Measurements from ENCODE around the gene EXOC4. TPM values are rescaled to one million over a fixed set of nuclear protein-coding genes. Genes with fewer than 3 reads are reported as not detected.

EXOC4 gene
- total RNA-seq, 1 experiment from 2014 or later = 71.0 TPM

DNA sequence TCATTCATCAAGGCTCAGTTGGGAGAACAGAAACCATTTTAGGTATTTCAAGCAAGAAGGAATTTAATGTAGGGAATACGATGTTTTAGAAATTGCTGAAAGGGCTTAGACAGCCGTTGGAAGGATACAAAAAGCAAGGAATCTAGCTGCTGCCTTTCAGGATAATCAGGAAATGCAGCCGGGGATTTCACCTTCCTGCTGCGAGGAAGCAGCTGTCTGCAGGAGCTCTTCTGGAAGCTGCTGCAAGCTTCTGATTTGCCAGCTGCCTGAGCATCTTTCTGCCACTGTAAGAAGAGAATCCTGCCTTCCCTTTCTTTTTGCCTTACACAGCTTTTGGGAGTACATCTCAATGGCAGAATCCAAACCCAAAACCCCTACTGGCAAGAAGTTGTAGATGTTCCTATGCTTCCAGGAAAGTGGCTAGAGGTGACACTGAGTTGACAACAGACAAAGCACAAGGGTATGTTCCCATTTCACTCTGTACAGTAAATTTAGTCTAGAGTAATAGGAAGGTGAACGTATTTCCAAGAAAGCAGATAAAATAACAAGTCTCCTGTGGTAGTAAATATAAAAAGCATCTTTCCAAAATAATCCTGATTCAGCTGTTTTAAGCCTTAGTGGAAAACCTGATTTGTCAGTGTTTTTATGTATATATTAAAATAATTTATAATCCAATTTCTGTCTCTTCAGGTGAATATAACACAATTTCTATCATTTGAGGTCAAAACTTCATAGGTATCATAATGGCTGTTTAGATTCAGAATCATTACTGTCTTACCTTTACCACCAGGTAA lies 725.8 kb downstream of the EXOC4 start:
- intact Hi-C loops (cut with micrococcal nuclease; ENCODE audit: unreplicated experiment) = no loop called here

DNA sequence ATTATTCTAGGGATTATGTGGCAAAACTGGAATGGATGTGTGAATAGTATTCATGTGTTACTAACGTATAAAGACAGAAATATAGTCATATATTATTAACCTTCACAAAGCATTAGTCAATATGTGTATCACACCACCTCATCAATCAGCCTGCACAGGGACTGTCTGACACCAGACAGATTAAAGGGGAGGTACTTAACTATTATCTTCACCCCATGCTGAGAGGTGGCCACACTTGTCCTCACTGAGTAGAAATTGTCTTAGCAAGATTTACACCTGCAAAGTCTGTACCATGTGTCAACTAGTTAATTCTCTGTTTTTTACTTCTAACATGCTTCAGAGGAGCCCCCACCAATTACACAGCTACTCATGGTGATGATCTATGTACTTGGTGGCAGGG lies 727.9 kb downstream of the EXOC4 start:
- ChIA-PET CTCF (no interaction called here), POLR2A (interaction anchor here (0.7 kb wide), 1 partner anchor 578 kb away, joined by 3 read pairs; no protein-coding TSS in a partner anchor)
- TF ChIP-seq, protein P1, sequence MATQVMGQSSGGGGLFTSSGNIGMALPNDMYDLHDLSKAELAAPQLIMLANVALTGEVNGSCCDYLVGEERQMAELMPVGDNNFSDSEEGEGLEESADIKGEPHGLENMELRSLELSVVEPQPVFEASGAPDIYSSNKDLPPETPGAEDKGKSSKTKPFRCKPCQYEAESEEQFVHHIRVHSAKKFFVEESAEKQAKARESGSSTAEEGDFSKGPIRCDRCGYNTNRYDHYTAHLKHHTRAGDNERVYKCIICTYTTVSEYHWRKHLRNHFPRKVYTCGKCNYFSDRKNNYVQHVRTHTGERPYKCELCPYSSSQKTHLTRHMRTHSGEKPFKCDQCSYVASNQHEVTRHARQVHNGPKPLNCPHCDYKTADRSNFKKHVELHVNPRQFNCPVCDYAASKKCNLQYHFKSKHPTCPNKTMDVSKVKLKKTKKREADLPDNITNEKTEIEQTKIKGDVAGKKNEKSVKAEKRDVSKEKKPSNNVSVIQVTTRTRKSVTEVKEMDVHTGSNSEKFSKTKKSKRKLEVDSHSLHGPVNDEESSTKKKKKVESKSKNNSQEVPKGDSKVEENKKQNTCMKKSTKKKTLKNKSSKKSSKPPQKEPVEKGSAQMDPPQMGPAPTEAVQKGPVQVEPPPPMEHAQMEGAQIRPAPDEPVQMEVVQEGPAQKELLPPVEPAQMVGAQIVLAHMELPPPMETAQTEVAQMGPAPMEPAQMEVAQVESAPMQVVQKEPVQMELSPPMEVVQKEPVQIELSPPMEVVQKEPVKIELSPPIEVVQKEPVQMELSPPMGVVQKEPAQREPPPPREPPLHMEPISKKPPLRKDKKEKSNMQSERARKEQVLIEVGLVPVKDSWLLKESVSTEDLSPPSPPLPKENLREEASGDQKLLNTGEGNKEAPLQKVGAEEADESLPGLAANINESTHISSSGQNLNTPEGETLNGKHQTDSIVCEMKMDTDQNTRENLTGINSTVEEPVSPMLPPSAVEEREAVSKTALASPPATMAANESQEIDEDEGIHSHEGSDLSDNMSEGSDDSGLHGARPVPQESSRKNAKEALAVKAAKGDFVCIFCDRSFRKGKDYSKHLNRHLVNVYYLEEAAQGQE (IDR thresholded peaks at IDR 0.05; ENCODE audit: insufficient read depth in 1 of 2, low read depth in 2 of 2, low read length in 1 of 2) = no peak
- TF ChIP-seq CTCF (IDR thresholded peaks at IDR 0.05) (no peak), TCF7L2 (IDR thresholded peaks at IDR 0.05; ENCODE audit: low read depth, low read length) (no peak), SIN3A (IDR thresholded peaks at IDR 0.05; ENCODE audit: borderline replicate concordance, insufficient read depth, low read depth, low read length) (no peak), POLR2AphosphoS5 (IDR thresholded peaks at IDR 0.05; ENCODE audit: low read depth, low read length) (no peak)
- no TSS peak for BruUV-seq (replicated peaks)
- Histone ChIP-seq H3K27me3 (ENCODE audit: control insufficient read depth, insufficient read depth, low read length) (no peaks in the 10 kb centered on the region), H3K4me3 (ENCODE audit: low read depth in 2 of 2, low read length in 2 of 2) (no peak overlapping the region), H3K36me3 (ENCODE audit: control insufficient read depth, insufficient read depth, low read length) (no peaks in the 10 kb centered on the region), H3K9me3 (ENCODE audit: control insufficient read depth, insufficient read depth, low read depth, low read length) (no peaks in the 10 kb centered on the region), H3K4me1 (ENCODE audit: control insufficient read depth, insufficient read depth, low read length) (no peaks in the 10 kb centered on the region), H3K27ac (ENCODE audit: low read length) (no peak overlapping the region)
- ATAC-seq (no peak), DNase-seq (ENCODE audit: low read depth, low spot score) (no peak)
- in situ Hi-C loops (cut with HindIII; ENCODE audit: low pct_unique_long_range_greater_than_20kb, low sequenced_read_pairs) (no loop called here), intact Hi-C loops (cut with micrococcal nuclease; ENCODE audit: unreplicated experiment) (no loop called here)

More for the DNA sequence above, 725.8 kb downstream of the EXOC4 start:
- no peak for DNase-seq (ENCODE audit: low read depth, low spot score)
- in situ Hi-C loops (cut with HindIII; ENCODE audit: low pct_unique_long_range_greater_than_20kb, low sequenced_read_pairs) = no loop called here
- no TSS peak for BruUV-seq (replicated peaks)
- Histone ChIP-seq H3K4me3 (ENCODE audit: low read depth in 2 of 2, low read length in 2 of 2) (no peak overlapping the region), H3K9me3 (ENCODE audit: control insufficient read depth, insufficient read depth, low read depth, low read length) (no peaks in the 10 kb centered on the region), H3K36me3 (ENCODE audit: control insufficient read depth, insufficient read depth, low read length) (no peaks in the 10 kb centered on the region), H3K27ac (ENCODE audit: low read length) (no peak overlapping the region), H3K4me1 (ENCODE audit: control insufficient read depth, insufficient read depth, low read length) (no peaks in the 10 kb centered on the region), H3K27me3 (ENCODE audit: control insufficient read depth, insufficient read depth, low read length) (no peaks in the 10 kb centered on the region)
- POLR2A ChIA-PET = no interaction called here
- CTCF ChIA-PET = no interaction called here
- no peak for ATAC-seq
- TF ChIP-seq TCF7L2 (IDR thresholded peaks at IDR 0.05; ENCODE audit: low read depth, low read length) = no peak
- no peak for TF ChIP-seq CTCF (IDR thresholded peaks at IDR 0.05)
- TF ChIP-seq, protein P1 (IDR thresholded peaks at IDR 0.05; ENCODE audit: insufficient read depth in 1 of 2, low read depth in 2 of 2, low read length in 1 of 2) = no peak
- TF ChIP-seq POLR2AphosphoS5 (IDR thresholded peaks at IDR 0.05; ENCODE audit: low read depth, low read length) = no peak
- no peak for TF ChIP-seq SIN3A (IDR thresholded peaks at IDR 0.05; ENCODE audit: borderline replicate concordance, insufficient read depth, low read depth, low read length)

All from Panc1 (cell line).